Mesenchymal stem cell (in vitro differentiated cells and primary cell): ENCODE results near the gene PLCD4.

Experiments
- DNase-seq: peaks from one replicate; pipeline ENCODE4 v3.0.0-alpha.2; 2013
- H2AFZ ChIP-seq: one replicate; pipeline ENCODE4 v1.6.1; 2013; ENCODE audit warnings: low read depth, mild to moderate bottlenecking, control low read depth, inconsistent platforms, low read length, moderate library complexity
- H2AK5ac ChIP-seq: 2 replicates; pipeline ENCODE4 v1.6.1; 2013; ENCODE audit warnings: low read length, moderate library complexity, mild to moderate bottlenecking, inconsistent platforms; ENCODE audit not compliant: severe bottlenecking
- H2BK120ac ChIP-seq: one replicate; pipeline ENCODE4 v1.6.1; 2013; ENCODE audit warnings: low read depth, mild to moderate bottlenecking, inconsistent platforms, low read length, moderate library complexity
- H2BK12ac ChIP-seq, 2 experiments: one replicate each; pipeline ENCODE4 v1.6.1; 2013; ENCODE audit warnings: inconsistent platforms in 2 of 2, low read length in 2 of 2, mild to moderate bottlenecking in 2 of 2, moderate library complexity in 2 of 2, control low read depth in 1 of 2
- H2BK15ac ChIP-seq: one replicate; pipeline ENCODE4 v1.6.1; 2013; ENCODE audit warnings: mild to moderate bottlenecking, low read depth, inconsistent platforms; ENCODE audit not compliant: poor library complexity, severe bottlenecking
- H2BK5ac ChIP-seq: 2 replicates; pipeline ENCODE4 v1.6.1; 2013; ENCODE audit warnings: low read depth, mild to moderate bottlenecking, low read length, control low read depth, inconsistent platforms; ENCODE audit not compliant: poor library complexity, severe bottlenecking
- H3K14ac ChIP-seq, 2 experiments: one replicate each; pipeline ENCODE4 v1.6.1; 2013; ENCODE audit warnings: inconsistent platforms in 2 of 2, low read length in 2 of 2, control low read depth in 1 of 2, mild to moderate bottlenecking in 1 of 2, moderate library complexity in 1 of 2
- H3K18ac ChIP-seq, 2 experiments: one replicate each; pipeline ENCODE4 v1.6.1; 2013; ENCODE audit warnings: inconsistent platforms in 2 of 2, low read length in 2 of 2, control low read depth in 1 of 2, low read depth in 1 of 2, mild to moderate bottlenecking in 1 of 2
- H3K23ac ChIP-seq, 2 experiments: one replicate each; pipeline ENCODE4 v1.6.1; 2013; ENCODE audit warnings: inconsistent platforms in 2 of 2, low read length in 2 of 2, mild to moderate bottlenecking in 2 of 2, moderate library complexity in 2 of 2, control low read depth in 1 of 2
- H3K27ac ChIP-seq: 2 replicates; pipeline ENCODE4 v1.5.1; 2013; ENCODE audit warnings: mild to moderate bottlenecking, moderate library complexity, low read length, control low read depth, inconsistent platforms; ENCODE audit not compliant: poor library complexity, severe bottlenecking
- H3K27me3 ChIP-seq, 2 experiments: 2 replicates each; pipeline versions ENCODE4 v1.6.1 to v1.7.0; 2013; ENCODE audit warnings: low read length in 2 of 2, mild to moderate bottlenecking in 2 of 2, moderate library complexity in 2 of 2, control low read depth in 1 of 2, inconsistent platforms in 1 of 2; ENCODE audit not compliant: control insufficient read depth in 1 of 2, insufficient read depth in 1 of 2
- H3K36me3 ChIP-seq, 2 experiments: 2 replicates each; pipeline versions ENCODE4 v1.6.1 to v1.7.0; 2013; ENCODE audit warnings: low read length in 2 of 2, control low read depth in 1 of 2, inconsistent platforms in 1 of 2, low read depth in 1 of 2, mild to moderate bottlenecking in 1 of 2; ENCODE audit not compliant: insufficient read depth in 2 of 2, control insufficient read depth in 1 of 2
- H3K4ac ChIP-seq, 2 experiments: one replicate each; pipeline ENCODE4 v1.6.1; 2013; ENCODE audit warnings: inconsistent platforms in 2 of 2, low read length in 2 of 2, mild to moderate bottlenecking in 2 of 2, moderate library complexity in 2 of 2, control low read depth in 1 of 2, low read depth in 1 of 2
- H3K4me1 ChIP-seq: 2 replicates; pipeline ENCODE4 v1.6.1; 2013; ENCODE audit warnings: low read depth, low read length, control low read depth; ENCODE audit not compliant: control insufficient read depth, insufficient read depth
- H3K4me2 ChIP-seq: 2 replicates; pipeline ENCODE4 v1.6.1; 2013; ENCODE audit warnings: low read length, mild to moderate bottlenecking, inconsistent platforms; ENCODE audit not compliant: poor library complexity, severe bottlenecking
- H3K4me3 ChIP-seq, 2 experiments: 2 replicates each; pipeline versions ENCODE4 v1.5.1 to v1.7.0; 2013; ENCODE audit warnings: low read length in 2 of 2, mild to moderate bottlenecking in 2 of 2, control low read depth in 1 of 2, low read depth in 1 of 2; ENCODE audit not compliant: insufficient read depth in 1 of 2
- H3K79me1 ChIP-seq: replicated peaks from 2 replicates; pipeline ENCODE4 v1.6.1; 2013; ENCODE audit warnings: mild to moderate bottlenecking, control low read depth, low read length, inconsistent platforms; ENCODE audit not compliant: poor library complexity, severe bottlenecking
- H3K9ac ChIP-seq: 2 replicates; pipeline ENCODE4 v1.7.0; 2013; ENCODE audit warnings: mild to moderate bottlenecking, low read length, moderate library complexity
- H3K9me3 ChIP-seq: 2 replicates; pipeline ENCODE4 v1.7.0; 2013; ENCODE audit warnings: mild to moderate bottlenecking, low read length; ENCODE audit not compliant: control insufficient read depth
- H4K8ac ChIP-seq: one replicate; pipeline ENCODE4 v1.6.1; 2013; ENCODE audit warnings: inconsistent platforms, mild to moderate bottlenecking, low read length, moderate library complexity
- H4K91ac ChIP-seq: one replicate; pipeline ENCODE4 v1.6.1; 2013; ENCODE audit warnings: mild to moderate bottlenecking, low read length, inconsistent platforms
- WGBS: methylation state at CpG from one replicate; pipeline ENCODE4 v1.1.7; 2013; ENCODE audit warnings: mixed read lengths; 5-methylcytosine and 5-hydroxymethylcytosine counted together

PLCD4 gene

DNA sequence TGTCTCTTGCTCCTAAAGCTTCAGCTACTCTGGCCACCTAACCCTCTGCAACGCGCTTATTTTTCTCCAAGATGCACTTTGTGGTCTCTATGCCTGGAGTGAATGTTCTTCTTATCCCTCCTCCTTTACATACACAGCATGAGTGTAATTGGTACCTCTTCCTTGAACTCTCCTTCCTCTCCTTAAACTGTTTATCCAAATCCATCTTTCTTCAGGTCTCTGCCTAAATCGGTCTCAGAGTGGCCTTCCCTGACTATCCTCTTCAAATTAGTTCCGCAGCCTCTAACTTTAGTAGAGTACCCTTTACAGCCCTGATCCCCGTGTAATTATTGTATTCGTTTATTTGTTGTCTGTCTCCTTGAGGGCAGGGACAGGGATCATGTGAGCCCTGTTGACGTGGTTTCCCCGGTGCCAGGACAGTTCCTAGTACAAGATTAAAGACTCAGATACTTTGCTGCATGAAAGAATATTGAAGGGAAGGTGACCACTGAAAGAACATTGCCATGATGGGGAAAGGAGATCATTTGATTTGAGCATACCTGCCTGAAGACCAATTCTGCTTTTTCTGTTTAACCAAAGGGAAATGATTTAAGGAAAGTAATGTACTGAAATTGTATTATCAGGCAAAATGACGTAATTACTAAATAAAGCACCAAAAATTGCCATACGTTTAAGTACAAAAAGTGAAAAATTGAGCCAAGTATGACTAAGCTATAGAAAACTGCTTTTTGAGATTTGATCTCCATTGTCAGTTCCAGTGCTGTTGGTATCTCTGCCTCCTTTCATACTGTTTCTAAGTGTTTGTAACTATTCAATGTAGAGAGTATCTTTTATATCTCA is 37.8 kb upstream of the PLCD4 start:
- peak overlapping the region in 1 of 2 experiments; percentile 99 for H3K4me3 ChIP-seq
- H3K79me1 ChIP-seq = peaks cover 5% of the 10 kb centered on the region
- H3K9me3 ChIP-seq = no peaks in the 10 kb centered on the region
- peak overlapping the region in 1 of 2 experiments; percentile 64 for H3K4ac ChIP-seq
- no peak overlapping the region for H2BK15ac ChIP-seq
- peak overlapping the region; percentile 81 for H3K27ac ChIP-seq
- H3K4me2 ChIP-seq = peak overlapping the region; percentile 60
- H3K18ac ChIP-seq = no peak overlapping the region
- 4% methylated on average over 8 of the region's 10 CpGs for WGBS
- no peak overlapping the region for H3K14ac ChIP-seq
- no peak overlapping the region for H2BK12ac ChIP-seq
- H2AFZ ChIP-seq = no peak overlapping the region
- H3K9ac ChIP-seq = peak overlapping the region; percentile 100
- H2BK5ac ChIP-seq = no peak overlapping the region
- H3K36me3 ChIP-seq = peaks cover 5 to 31% of the 10 kb centered on the region in 2 experiments
- H3K23ac ChIP-seq = no peak overlapping the region
- no peak overlapping the region for H4K91ac ChIP-seq
- H4K8ac ChIP-seq = no peak overlapping the region
- H2BK120ac ChIP-seq = no peak overlapping the region
- peaks cover 1% of the 10 kb centered on the region for H3K4me1 ChIP-seq
- H2AK5ac ChIP-seq = no peak overlapping the region
- no peaks in the 10 kb centered on the region for H3K27me3 ChIP-seq
- peak; percentile 90 for DNase-seq

GRCh38 chr2:218570850-218571249 is 36.8 kb upstream of the PLCD4 start:
- no peak overlapping the region for H2BK120ac ChIP-seq
- no peak overlapping the region for H3K14ac ChIP-seq
- no peak overlapping the region for H4K8ac ChIP-seq
- no peak overlapping the region for H2BK5ac ChIP-seq
- H3K4ac ChIP-seq = no peak overlapping the region
- H2BK15ac ChIP-seq = no peak overlapping the region
- no peak overlapping the region for H3K18ac ChIP-seq
- peak; percentile 59 for DNase-seq
- no peak overlapping the region for H3K23ac ChIP-seq
- no peak overlapping the region for H3K27ac ChIP-seq
- H3K36me3 ChIP-seq = peaks cover 5 to 36% of the 10 kb centered on the region in 2 experiments
- H3K9me3 ChIP-seq = no peaks in the 10 kb centered on the region
- WGBS = 71% methylated on average over 1 of the region's 6 CpGs
- H3K9ac ChIP-seq = peak overlapping the region; percentile 100
- H3K4me1 ChIP-seq = peaks cover 1% of the 10 kb centered on the region
- peaks cover 2% of the 10 kb centered on the region for H3K79me1 ChIP-seq
- no peak overlapping the region for H2AK5ac ChIP-seq
- H3K4me2 ChIP-seq = no peak overlapping the region
- H2BK12ac ChIP-seq = no peak overlapping the region
- no peak overlapping the region for H2AFZ ChIP-seq
- H3K27me3 ChIP-seq = no peaks in the 10 kb centered on the region
- H4K91ac ChIP-seq = no peak overlapping the region
- H3K4me3 ChIP-seq = peak overlapping the region in 1 of 2 experiments; percentile 99

GRCh38 chr2:218576854-218577253 is 30.8 kb upstream of the PLCD4 start:
- Histone ChIP-seq H2AK5ac (no peak overlapping the region), H3K4me2 (no peak overlapping the region), H3K79me1 (peaks cover 5% of the 10 kb centered on the region), H3K27me3 (no peaks in the 10 kb centered on the region), H2BK12ac (no peak overlapping the region), H4K8ac (no peak overlapping the region), H3K4me3 (no peak overlapping the region), H3K18ac (no peak overlapping the region), H2BK5ac (no peak overlapping the region), H3K36me3 (peaks cover 10 to 61% of the 10 kb centered on the region in 2 experiments), H3K9ac (no peak overlapping the region), H3K9me3 (no peaks in the 10 kb centered on the region), H2AFZ (no peak overlapping the region), H3K14ac (no peak overlapping the region), H3K4me1 (peaks cover 5% of the 10 kb centered on the region), H2BK120ac (no peak overlapping the region), H2BK15ac (no peak overlapping the region), H3K27ac (no peak overlapping the region), H3K23ac (no peak overlapping the region), H3K4ac (no peak overlapping the region), H4K91ac (no peak overlapping the region)
- DNase-seq = no peak
- 96% methylated on average over 3 of the region's 4 CpGs for WGBS

DNA sequence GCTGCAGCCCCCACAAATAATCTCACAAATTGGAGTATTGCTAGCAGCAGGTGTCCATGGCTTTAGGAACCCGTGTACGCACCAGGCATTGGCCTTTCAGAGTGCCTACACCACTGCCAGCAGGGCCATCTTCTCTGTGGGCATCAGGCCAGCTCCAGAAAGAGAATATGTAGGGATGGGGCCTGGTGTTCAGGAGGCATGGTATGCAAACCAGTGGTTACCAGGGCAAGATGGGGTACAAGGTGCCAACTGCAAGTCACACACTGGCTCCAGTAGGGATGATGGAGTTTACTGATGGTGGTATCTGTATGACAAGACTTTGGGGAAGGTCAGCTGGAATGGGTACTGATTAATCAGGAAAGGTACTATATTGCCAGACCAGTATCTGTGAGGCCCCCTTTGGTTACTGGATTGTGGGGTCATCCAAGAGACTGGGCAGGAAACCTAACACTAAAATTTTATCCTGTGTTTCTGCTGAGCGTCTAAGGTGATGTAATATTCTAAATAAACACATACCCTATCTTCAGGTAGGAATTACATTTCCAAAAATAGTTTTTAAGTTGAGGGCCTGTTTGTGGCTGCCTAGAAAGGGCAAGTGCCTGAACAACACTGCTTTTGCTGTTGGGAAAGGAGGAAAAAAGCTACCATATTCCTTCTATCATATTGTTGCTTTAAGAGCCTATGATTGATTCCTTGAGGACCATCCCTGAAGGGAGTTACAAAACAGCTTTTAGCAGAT is 30.0 kb upstream of the PLCD4 start:
- Histone ChIP-seq H2BK12ac (peak overlapping the region in 1 of 2 experiments; percentile 24), H3K9me3 (no peaks in the 10 kb centered on the region), H2BK120ac (no peak overlapping the region), H2AFZ (no peak overlapping the region), H3K4me3 (no peak overlapping the region), H4K91ac (no peak overlapping the region), H3K9ac (no peak overlapping the region), H3K23ac (no peak overlapping the region), H3K18ac (no peak overlapping the region), H3K79me1 (peaks cover 5% of the 10 kb centered on the region), H2BK15ac (no peak overlapping the region), H3K4me1 (peaks cover 6% of the 10 kb centered on the region), H3K4me2 (no peak overlapping the region), H2AK5ac (no peak overlapping the region), H3K36me3 (peaks cover 10 to 60% of the 10 kb centered on the region in 2 experiments), H3K4ac (no peak overlapping the region), H3K14ac (no peak overlapping the region), H2BK5ac (no peak overlapping the region), H3K27ac (no peak overlapping the region), H3K27me3 (no peaks in the 10 kb centered on the region), H4K8ac (no peak overlapping the region)
- no peak for DNase-seq
- WGBS = 98% methylated on average over 2 of the region's 3 CpGs
